Measurements from ENCODE around the gene IRAG1.
"Not testable (repeated sequence)": the region's sequence is repeated elsewhere in the genome, so short reads cannot be mapped to it uniquely, and the experiment has no call there.

The IRAG1 gene

GRCh38 chr11:10708131-10708530 is 14.6 kb upstream of the IRAG1 start:
- DNase-seq (ENCODE audit: low spot score), result no peak

- no peak for DNase-seq (ENCODE audit: low spot score)
Measured at GRCh38 chr11:10701982-10702381, 8.4 kb upstream of the IRAG1 start.

GRCh38 chr11:10699072-10699471 is 5.5 kb upstream of the IRAG1 start:
- DNase-seq (ENCODE audit: low spot score), result no peak

- no peak for DNase-seq (ENCODE audit: low spot score)
Measured at GRCh38 chr11:10697323-10697620, 3.7 kb upstream of the IRAG1 start.

- DNase-seq (ENCODE audit: low spot score), result peak; percentile 23
Measured at GRCh38 chr11:10696468-10697322, 3.1 kb upstream of the IRAG1 start.

GRCh38 chr11:10695833-10696232 is 2.3 kb upstream of the IRAG1 start:
- no peak for DNase-seq (ENCODE audit: low spot score)

- DNase-seq (ENCODE audit: low spot score), result peak; percentile 13
Measured at GRCh38 chr11:10694486-10695239, 1.1 kb upstream of the IRAG1 start.

- no peak for DNase-seq (ENCODE audit: low spot score)
Measured at GRCh38 chr11:10692531-10693115, 932 bp downstream of the IRAG1 start.

GRCh38 chr11:10688401-10688800 is 5.2 kb downstream of the IRAG1 start:
- DNase-seq (ENCODE audit: low spot score), result no peak

- no peak for DNase-seq (ENCODE audit: low spot score)
Measured at GRCh38 chr11:10686311-10686710, 7.2 kb downstream of the IRAG1 start.

- no peak for DNase-seq (ENCODE audit: low spot score)
Measured at GRCh38 chr11:10683429-10683828, 10.1 kb downstream of the IRAG1 start.

- DNase-seq (ENCODE audit: low spot score), result no peak
Measured at GRCh38 chr11:10680956-10681487, 12.5 kb downstream of the IRAG1 start.

- DNase-seq (ENCODE audit: low spot score), result not testable (repeated sequence)
Measured at GRCh38 chr11:10680279-10680678, 13.3 kb downstream of the IRAG1 start.

GRCh38 chr11:10679644-10680043 is 13.9 kb downstream of the IRAG1 start:
- no peak for DNase-seq (ENCODE audit: low spot score)

GRCh38 chr11:10678101-10678500 is 15.5 kb downstream of the IRAG1 start:
- DNase-seq (ENCODE audit: low spot score), result no peak

GRCh38 chr11:10676919-10677318 is 16.6 kb downstream of the IRAG1 start:
- no peak for DNase-seq (ENCODE audit: low spot score)

- peak; percentile 64 for DNase-seq (ENCODE audit: low spot score)
Measured at GRCh38 chr11:10674911-10675440, 18.6 kb downstream of the IRAG1 start.

- DNase-seq (ENCODE audit: low spot score), result no peak
Measured at GRCh38 chr11:10674440-10674855, 19.1 kb downstream of the IRAG1 start.

- DNase-seq (ENCODE audit: low spot score), result no peak
Measured at GRCh38 chr11:10673501-10674062, 20.0 kb downstream of the IRAG1 start.

GRCh38 chr11:10670099-10670498 is 23.5 kb downstream of the IRAG1 start:
- no peak for DNase-seq (ENCODE audit: low spot score)

- peak; percentile 25 for DNase-seq (ENCODE audit: low spot score)
Measured at GRCh38 chr11:10669258-10670033, 24.1 kb downstream of the IRAG1 start.

All from cerebellar cortex (tissue), 1 donor.